ENCODE results near the gene PRODH2. TPM values are rescaled to one million over a fixed set of nuclear protein-coding genes. Genes with fewer than 3 reads are reported as not detected.

Gene PRODH2
- total and polyA plus RNA-seq, 2 of the 13 experiments (the other 11 are each of a cell fraction or from before 2014, with no cell fraction given), result 86.7 to 118 TPM

DNA sequence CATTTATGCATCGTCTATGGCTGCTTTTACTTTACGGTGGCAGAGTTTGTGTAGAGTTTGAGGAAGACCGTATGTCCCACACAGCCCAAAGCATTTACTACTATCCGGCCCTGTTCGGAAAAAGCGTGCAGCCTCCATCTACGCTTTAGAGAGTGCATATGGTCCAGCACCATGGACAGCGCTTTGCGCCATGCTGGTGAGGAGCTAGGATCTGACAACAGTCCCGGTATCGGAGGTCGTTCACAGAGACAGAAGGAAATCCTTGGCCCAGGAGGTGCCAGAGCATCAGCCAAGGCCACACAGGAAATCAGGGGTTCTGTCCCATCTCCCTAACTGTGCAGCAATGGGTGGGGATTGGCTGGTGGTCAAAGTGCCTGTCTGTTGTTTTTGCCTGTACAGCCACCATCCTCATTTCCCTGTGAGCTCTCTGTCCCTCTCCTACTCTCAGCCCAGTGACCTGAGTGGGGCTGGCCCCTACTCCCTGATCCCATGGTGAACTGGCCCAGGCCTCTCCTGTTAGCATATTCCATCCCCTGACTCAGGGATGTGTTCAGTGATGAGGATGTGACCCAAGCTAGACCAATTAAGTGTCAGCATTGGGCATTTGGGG, 16.2 kb upstream of the PRODH2 start (continued):
- peak; percentile 83; the same call in 1 of the 2 replicates for TF ChIP-seq ZNF253 (CRISPR knock-in tag; IDR thresholded peaks at IDR 0.05; ENCODE audit: borderline replicate concordance)
- no peak for TF ChIP-seq JUN (CRISPR knock-in tag; IDR thresholded peaks at IDR 0.05)
- TF ChIP-seq GATA4 (IDR thresholded peaks at IDR 0.05; ENCODE audit: borderline replicate concordance, low read depth), result no peak
- TF ChIP-seq ZNF543 (CRISPR knock-in tag; IDR thresholded peaks at IDR 0.05), result 0 out of 2 replicates have a peak, but pooled peaks have one; percentile 42
- peak; percentile 76 for TF ChIP-seq HOXD1 (CRISPR knock-in tag; IDR thresholded peaks at IDR 0.05)
- peak; percentile 89 for TF ChIP-seq HMG20B (CRISPR knock-in tag; conservative IDR thresholded peaks at IDR 0.05)
- peak; percentile 81 for TF ChIP-seq KDM2A (CRISPR knock-in tag; IDR thresholded peaks at IDR 0.05; ENCODE audit: borderline replicate concordance, low read depth)
- no peak for TF ChIP-seq POLR2AphosphoS5 (IDR thresholded peaks at IDR 0.05; ENCODE audit: low read depth, low read length)
- 0 out of 2 replicates have a peak, but pooled peaks have one; percentile 47 for TF ChIP-seq SIX1 (CRISPR knock-in tag; IDR thresholded peaks at IDR 0.05; ENCODE audit: borderline replicate concordance)
- TF ChIP-seq, protein P1, sequence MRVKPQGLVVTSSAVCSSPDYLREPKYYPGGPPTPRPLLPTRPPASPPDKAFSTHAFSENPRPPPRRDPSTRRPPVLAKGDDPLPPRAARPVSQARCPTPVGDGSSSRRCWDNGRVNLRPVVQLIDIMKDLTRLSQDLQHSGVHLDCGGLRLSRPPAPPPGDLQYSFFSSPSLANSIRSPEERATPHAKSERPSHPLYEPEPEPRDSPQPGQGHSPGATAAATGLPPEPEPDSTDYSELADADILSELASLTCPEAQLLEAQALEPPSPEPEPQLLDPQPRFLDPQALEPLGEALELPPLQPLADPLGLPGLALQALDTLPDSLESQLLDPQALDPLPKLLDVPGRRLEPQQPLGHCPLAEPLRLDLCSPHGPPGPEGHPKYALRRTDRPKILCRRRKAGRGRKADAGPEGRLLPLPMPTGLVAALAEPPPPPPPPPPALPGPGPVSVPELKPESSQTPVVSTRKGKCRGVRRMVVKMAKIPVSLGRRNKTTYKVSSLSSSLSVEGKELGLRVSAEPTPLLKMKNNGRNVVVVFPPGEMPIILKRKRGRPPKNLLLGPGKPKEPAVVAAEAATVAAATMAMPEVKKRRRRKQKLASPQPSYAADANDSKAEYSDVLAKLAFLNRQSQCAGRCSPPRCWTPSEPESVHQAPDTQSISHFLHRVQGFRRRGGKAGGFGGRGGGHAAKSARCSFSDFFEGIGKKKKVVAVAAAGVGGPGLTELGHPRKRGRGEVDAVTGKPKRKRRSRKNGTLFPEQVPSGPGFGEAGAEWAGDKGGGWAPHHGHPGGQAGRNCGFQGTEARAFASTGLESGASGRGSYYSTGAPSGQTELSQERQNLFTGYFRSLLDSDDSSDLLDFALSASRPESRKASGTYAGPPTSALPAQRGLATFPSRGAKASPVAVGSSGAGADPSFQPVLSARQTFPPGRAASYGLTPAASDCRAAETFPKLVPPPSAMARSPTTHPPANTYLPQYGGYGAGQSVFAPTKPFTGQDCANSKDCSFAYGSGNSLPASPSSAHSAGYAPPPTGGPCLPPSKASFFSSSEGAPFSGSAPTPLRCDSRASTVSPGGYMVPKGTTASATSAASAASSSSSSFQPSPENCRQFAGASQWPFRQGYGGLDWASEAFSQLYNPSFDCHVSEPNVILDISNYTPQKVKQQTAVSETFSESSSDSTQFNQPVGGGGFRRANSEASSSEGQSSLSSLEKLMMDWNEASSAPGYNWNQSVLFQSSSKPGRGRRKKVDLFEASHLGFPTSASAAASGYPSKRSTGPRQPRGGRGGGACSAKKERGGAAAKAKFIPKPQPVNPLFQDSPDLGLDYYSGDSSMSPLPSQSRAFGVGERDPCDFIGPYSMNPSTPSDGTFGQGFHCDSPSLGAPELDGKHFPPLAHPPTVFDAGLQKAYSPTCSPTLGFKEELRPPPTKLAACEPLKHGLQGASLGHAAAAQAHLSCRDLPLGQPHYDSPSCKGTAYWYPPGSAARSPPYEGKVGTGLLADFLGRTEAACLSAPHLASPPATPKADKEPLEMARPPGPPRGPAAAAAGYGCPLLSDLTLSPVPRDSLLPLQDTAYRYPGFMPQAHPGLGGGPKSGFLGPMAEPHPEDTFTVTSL (CRISPR knock-in tag; IDR thresholded peaks at IDR 0.05; ENCODE audit: borderline replicate concordance), result no peak
- TF ChIP-seq, protein P2, sequence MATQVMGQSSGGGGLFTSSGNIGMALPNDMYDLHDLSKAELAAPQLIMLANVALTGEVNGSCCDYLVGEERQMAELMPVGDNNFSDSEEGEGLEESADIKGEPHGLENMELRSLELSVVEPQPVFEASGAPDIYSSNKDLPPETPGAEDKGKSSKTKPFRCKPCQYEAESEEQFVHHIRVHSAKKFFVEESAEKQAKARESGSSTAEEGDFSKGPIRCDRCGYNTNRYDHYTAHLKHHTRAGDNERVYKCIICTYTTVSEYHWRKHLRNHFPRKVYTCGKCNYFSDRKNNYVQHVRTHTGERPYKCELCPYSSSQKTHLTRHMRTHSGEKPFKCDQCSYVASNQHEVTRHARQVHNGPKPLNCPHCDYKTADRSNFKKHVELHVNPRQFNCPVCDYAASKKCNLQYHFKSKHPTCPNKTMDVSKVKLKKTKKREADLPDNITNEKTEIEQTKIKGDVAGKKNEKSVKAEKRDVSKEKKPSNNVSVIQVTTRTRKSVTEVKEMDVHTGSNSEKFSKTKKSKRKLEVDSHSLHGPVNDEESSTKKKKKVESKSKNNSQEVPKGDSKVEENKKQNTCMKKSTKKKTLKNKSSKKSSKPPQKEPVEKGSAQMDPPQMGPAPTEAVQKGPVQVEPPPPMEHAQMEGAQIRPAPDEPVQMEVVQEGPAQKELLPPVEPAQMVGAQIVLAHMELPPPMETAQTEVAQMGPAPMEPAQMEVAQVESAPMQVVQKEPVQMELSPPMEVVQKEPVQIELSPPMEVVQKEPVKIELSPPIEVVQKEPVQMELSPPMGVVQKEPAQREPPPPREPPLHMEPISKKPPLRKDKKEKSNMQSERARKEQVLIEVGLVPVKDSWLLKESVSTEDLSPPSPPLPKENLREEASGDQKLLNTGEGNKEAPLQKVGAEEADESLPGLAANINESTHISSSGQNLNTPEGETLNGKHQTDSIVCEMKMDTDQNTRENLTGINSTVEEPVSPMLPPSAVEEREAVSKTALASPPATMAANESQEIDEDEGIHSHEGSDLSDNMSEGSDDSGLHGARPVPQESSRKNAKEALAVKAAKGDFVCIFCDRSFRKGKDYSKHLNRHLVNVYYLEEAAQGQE (IDR thresholded peaks at IDR 0.05; ENCODE audit: borderline replicate concordance in 1 of 2, low read depth in 1 of 2, low read length in 2 of 2), result peak in 1 of 2 experiments; percentile 100
- TF ChIP-seq MYC (CRISPR knock-in tag; IDR thresholded peaks at IDR 0.05; ENCODE audit: borderline replicate concordance), result peak; percentile 70; the same call in 1 of the 2 replicates
- no peak for TF ChIP-seq HDAC6 (IDR thresholded peaks at IDR 0.05; ENCODE audit: low read depth, low read length)
- peak; percentile 87; the same call in 1 of the 2 replicates for TF ChIP-seq GZF1 (CRISPR knock-in tag; IDR thresholded peaks at IDR 0.05)
- TF ChIP-seq, protein P3, sequence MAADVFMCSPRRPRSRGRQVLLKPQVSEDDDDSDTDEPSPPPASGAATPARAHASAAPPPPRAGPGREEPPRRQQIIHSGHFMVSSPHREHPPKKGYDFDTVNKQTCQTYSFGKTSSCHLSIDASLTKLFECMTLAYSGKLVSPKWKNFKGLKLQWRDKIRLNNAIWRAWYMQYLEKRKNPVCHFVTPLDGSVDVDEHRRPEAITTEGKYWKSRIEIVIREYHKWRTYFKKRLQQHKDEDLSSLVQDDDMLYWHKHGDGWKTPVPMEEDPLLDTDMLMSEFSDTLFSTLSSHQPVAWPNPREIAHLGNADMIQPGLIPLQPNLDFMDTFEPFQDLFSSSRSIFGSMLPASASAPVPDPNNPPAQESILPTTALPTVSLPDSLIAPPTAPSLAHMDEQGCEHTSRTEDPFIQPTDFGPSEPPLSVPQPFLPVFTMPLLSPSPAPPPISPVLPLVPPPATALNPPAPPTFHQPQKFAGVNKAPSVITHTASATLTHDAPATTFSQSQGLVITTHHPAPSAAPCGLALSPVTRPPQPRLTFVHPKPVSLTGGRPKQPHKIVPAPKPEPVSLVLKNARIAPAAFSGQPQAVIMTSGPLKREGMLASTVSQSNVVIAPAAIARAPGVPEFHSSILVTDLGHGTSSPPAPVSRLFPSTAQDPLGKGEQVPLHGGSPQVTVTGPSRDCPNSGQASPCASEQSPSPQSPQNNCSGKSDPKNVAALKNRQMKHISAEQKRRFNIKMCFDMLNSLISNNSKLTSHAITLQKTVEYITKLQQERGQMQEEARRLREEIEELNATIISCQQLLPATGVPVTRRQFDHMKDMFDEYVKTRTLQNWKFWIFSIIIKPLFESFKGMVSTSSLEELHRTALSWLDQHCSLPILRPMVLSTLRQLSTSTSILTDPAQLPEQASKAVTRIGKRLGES (CRISPR knock-in tag; IDR thresholded peaks at IDR 0.05; ENCODE audit: borderline replicate concordance), result peak; percentile 91; the same call in 1 of the 2 replicates
- TF ChIP-seq ADNP (CRISPR knock-in tag; IDR thresholded peaks at IDR 0.05), result no peak
